Stimulated activated CD8-positive, alpha-beta memory T cell treated with anti-CD3 and anti-CD28 coated beads, Interleukin-7, amount 100 ng/mL, for 48 hours (primary cell): ENCODE results near the gene EML1.

Experiments
- DNase-seq, 2 donors: peaks; one replicate each; pipeline ENCODE4 v3.0.0-alpha.2; 2020; ENCODE audit warnings: low read depth in 1 of 2; ENCODE audit errors: extremely low read depth in 1 of 2

EML1 gene

GRCh38 chr14:99793213-99794150 is at the start of gene EML1:
EML1 (plus strand) TSS chr14:99793413; CDS start chr14:99793477, 64 bp downstream.
- peak; percentile 37 to 55 for DNase-seq

GRCh38 chr14:99744199-99744872 is 48.9 kb upstream of the EML1 start:
- DNase-seq, result no peak

GRCh38 chr14:99744873-99745224 is 48.4 kb upstream of the EML1 start:
- DNase-seq, result no peak

- no peak for DNase-seq
Measured at GRCh38 chr14:99745307-99745951, 47.8 kb upstream of the EML1 start.

GRCh38 chr14:99747167-99747566 is 46.0 kb upstream of the EML1 start:
- no peak for DNase-seq

- no peak for DNase-seq
Measured at GRCh38 chr14:99747582-99748330, 45.5 kb upstream of the EML1 start.

- DNase-seq, result no peak
Measured at GRCh38 chr14:99748529-99748928, 44.7 kb upstream of the EML1 start.

- DNase-seq, result no peak
Measured at GRCh38 chr14:99749142-99749541, 44.1 kb upstream of the EML1 start.

GRCh38 chr14:99749763-99750715 is 43.2 kb upstream of the EML1 start:
- no peak for DNase-seq

GRCh38 chr14:99750746-99751450 is 42.3 kb upstream of the EML1 start:
- DNase-seq, result no peak

- DNase-seq, result no peak
Measured at GRCh38 chr14:99751539-99752485, 41.4 kb upstream of the EML1 start.

- DNase-seq, result no peak
Measured at GRCh38 chr14:99752486-99753121, 40.6 kb upstream of the EML1 start.

- no peak for DNase-seq
Measured at GRCh38 chr14:99753225-99754140, 39.7 kb upstream of the EML1 start.

GRCh38 chr14:99754141-99755067 is 38.8 kb upstream of the EML1 start:
- peak in 1 of 2 donors; percentile 16 for DNase-seq

GRCh38 chr14:99755068-99755405 is 38.2 kb upstream of the EML1 start:
- DNase-seq, result no peak
